HEK293 (cell line): ENCODE measurements around the gene BMP6.
A peak's percentile ranks its signal among the peaks of the same experiment; 100 is the strongest.

ENCODE experiments used
- ATF2 ChIP-seq: fragments of 450-650 bp; formaldehyde crosslinking; IDR thresholded peaks from 2 replicates; pipeline ENCODE4 v1.5.1; 2016; ENCODE audit warnings: missing biosample characterization, missing genetic modification characterization, low read depth
- IKZF3 ChIP-seq: fragments of 450-650 bp; IDR thresholded peaks from 2 replicates; pipeline ENCODE4 v1.5.0; 2018; ENCODE audit warnings: missing biosample characterization, mild to moderate bottlenecking, missing genetic modification characterization, moderate library complexity
- SCRT1 ChIP-seq: fragments of 450-650 bp; formaldehyde crosslinking; IDR thresholded peaks from 2 replicates; pipeline ENCODE4 v1.5.1; 2016; ENCODE audit warnings: missing biosample characterization, missing genetic modification characterization, borderline replicate concordance
- SP7 ChIP-seq: fragments of 450-650 bp; formaldehyde crosslinking; IDR thresholded peaks from 2 replicates; pipeline ENCODE4 v1.5.1; 2016; ENCODE audit warnings: missing biosample characterization, missing genetic modification characterization
- ZBTB17 ChIP-seq: fragments of 450-650 bp; formaldehyde crosslinking; IDR thresholded peaks from 2 replicates; pipeline ENCODE4 v1.5.1; 2016; ENCODE audit warnings: missing biosample characterization, missing genetic modification characterization
- ZNF155 ChIP-seq: fragments of 450-650 bp; formaldehyde crosslinking; IDR thresholded peaks from 2 replicates; pipeline ENCODE4 v1.5.1; 2016; ENCODE audit warnings: missing biosample characterization, missing genetic modification characterization
- ZNF2 ChIP-seq: fragments of 450-650 bp; formaldehyde crosslinking; IDR thresholded peaks from 2 replicates; pipeline ENCODE4 v1.5.1; 2016; ENCODE audit warnings: missing biosample characterization, missing genetic modification characterization
- ZNF266 ChIP-seq: fragments of 450-650 bp; formaldehyde crosslinking; IDR thresholded peaks from 2 replicates; pipeline ENCODE4 v1.5.1; 2016; ENCODE audit warnings: missing biosample characterization, missing genetic modification characterization, low read depth
- ZNF354C ChIP-seq: fragments of 450-650 bp; formaldehyde crosslinking; IDR thresholded peaks from 2 replicates; pipeline ENCODE4 v1.5.1; 2016; ENCODE audit warnings: missing biosample characterization, missing genetic modification characterization, low read depth, borderline replicate concordance
- ZNF404 ChIP-seq: fragments of 450-650 bp; formaldehyde crosslinking; IDR thresholded peaks from 2 replicates; pipeline ENCODE4 v1.5.1; 2017; ENCODE audit warnings: missing biosample characterization, missing genetic modification characterization
- ZNF544 ChIP-seq: fragments of 450-650 bp; formaldehyde crosslinking; IDR thresholded peaks from 2 replicates; pipeline ENCODE4 v1.5.0; 2017; ENCODE audit warnings: missing biosample characterization, missing genetic modification characterization
- ZNF571 ChIP-seq: fragments of 450-650 bp; formaldehyde crosslinking; IDR thresholded peaks from 2 replicates; pipeline ENCODE4 v1.5.0; 2017; ENCODE audit warnings: missing biosample characterization, missing genetic modification characterization
- ZNF621 ChIP-seq: fragments of 450-650 bp; formaldehyde crosslinking; IDR thresholded peaks from 2 replicates; pipeline ENCODE4 v1.5.1; 2017; ENCODE audit warnings: missing biosample characterization, missing genetic modification characterization
- ZNF623 ChIP-seq: fragments of 450-650 bp; formaldehyde crosslinking; IDR thresholded peaks from 2 replicates; pipeline ENCODE4 v1.5.1; 2016; ENCODE audit warnings: missing biosample characterization, missing genetic modification characterization
- ZNF664 ChIP-seq: fragments of 450-650 bp; formaldehyde crosslinking; IDR thresholded peaks from 2 replicates; pipeline ENCODE4 v1.5.1; 2016; ENCODE audit warnings: missing biosample characterization, missing genetic modification characterization
- ZSCAN30 ChIP-seq: fragments of 450-650 bp; IDR thresholded peaks from 2 replicates; pipeline ENCODE4 v1.5.1; 2018; ENCODE audit warnings: missing biosample characterization, mild to moderate bottlenecking, missing genetic modification characterization, moderate library complexity
- TF ChIP-seq, protein P1 (sequence below): fragments of 450-650 bp; formaldehyde crosslinking; conservative IDR thresholded peaks from 2 replicates; pipeline ENCODE4 v1.5.1; 2016; ENCODE audit warnings: low read depth, missing biosample characterization, missing genetic modification characterization
- TF ChIP-seq, protein P2 (sequence below): fragments of 450-650 bp; formaldehyde crosslinking; IDR thresholded peaks from 2 replicates; pipeline ENCODE4 v1.5.1; 2016; ENCODE audit warnings: missing biosample characterization, missing genetic modification characterization
- TF ChIP-seq, protein P3 (sequence below): fragments of 450-650 bp; formaldehyde crosslinking; IDR thresholded peaks from 2 replicates; pipeline ENCODE4 v1.5.1; 2016; ENCODE audit warnings: missing biosample characterization, missing genetic modification characterization
- TF ChIP-seq, protein P4 (sequence below): fragments of 450-650 bp; formaldehyde crosslinking; IDR thresholded peaks from 2 replicates; pipeline ENCODE4 v1.5.1; 2017; ENCODE audit warnings: missing biosample characterization, missing genetic modification characterization
- TF ChIP-seq, protein P5 (sequence below): fragments of 450-650 bp; formaldehyde crosslinking; IDR thresholded peaks from 2 replicates; pipeline ENCODE4 v1.5.1; 2016; ENCODE audit warnings: missing biosample characterization, missing genetic modification characterization, low read depth
- TF ChIP-seq, protein P6 (sequence below): fragments of 450-650 bp; IDR thresholded peaks from 2 replicates; pipeline ENCODE4 v1.5.1; 2018; ENCODE audit warnings: missing biosample characterization, mild to moderate bottlenecking, missing genetic modification characterization

BMP6 gene

GRCh38 chr6:7805078-7805849 is 79.4 kb downstream of the BMP6 start (continued):
- TF ChIP-seq, protein P1, sequence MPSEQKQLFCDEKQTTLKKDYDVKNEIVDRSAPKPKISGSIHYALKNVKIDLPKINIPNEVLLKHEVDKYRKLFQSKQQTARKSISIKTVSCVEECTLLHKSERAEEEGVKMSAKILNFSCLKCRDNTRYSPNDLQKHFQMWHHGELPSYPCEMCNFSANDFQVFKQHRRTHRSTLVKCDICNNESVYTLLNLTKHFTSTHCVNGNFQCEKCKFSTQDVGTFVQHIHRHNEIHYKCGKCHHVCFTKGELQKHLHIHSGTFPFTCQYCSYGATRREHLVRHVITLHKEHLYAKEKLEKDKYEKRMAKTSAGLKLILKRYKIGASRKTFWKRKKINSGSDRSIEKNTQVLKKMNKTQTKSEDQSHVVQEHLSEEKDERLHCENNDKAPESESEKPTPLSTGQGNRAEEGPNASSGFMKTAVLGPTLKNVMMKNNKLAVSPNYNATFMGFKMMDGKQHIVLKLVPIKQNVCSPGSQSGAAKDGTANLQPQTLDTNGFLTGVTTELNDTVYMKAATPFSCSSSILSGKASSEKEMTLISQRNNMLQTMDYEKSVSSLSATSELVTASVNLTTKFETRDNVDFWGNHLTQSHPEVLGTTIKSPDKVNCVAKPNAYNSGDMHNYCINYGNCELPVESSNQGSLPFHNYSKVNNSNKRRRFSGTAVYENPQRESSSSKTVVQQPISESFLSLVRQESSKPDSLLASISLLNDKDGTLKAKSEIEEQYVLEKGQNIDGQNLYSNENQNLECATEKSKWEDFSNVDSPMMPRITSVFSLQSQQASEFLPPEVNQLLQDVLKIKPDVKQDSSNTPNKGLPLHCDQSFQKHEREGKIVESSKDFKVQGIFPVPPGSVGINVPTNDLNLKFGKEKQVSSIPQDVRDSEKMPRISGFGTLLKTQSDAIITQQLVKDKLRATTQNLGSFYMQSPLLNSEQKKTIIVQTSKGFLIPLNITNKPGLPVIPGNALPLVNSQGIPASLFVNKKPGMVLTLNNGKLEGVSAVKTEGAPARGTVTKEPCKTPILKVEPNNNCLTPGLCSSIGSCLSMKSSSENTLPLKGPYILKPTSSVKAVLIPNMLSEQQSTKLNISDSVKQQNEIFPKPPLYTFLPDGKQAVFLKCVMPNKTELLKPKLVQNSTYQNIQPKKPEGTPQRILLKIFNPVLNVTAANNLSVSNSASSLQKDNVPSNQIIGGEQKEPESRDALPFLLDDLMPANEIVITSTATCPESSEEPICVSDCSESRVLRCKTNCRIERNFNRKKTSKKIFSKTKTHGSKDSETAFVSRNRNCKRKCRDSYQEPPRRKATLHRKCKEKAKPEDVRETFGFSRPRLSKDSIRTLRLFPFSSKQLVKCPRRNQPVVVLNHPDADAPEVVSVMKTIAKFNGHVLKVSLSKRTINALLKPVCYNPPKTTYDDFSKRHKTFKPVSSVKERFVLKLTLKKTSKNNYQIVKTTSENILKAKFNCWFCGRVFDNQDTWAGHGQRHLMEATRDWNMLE (tag by site-specific recombination): 0 out of 2 replicates have a peak, but pooled peaks have one; percentile 23
- TF ChIP-seq ATF2 (tag by site-specific recombination) (no peak), ZNF621 (tag by site-specific recombination) (no peak), ZNF623 (tag by site-specific recombination) (no peak), ZNF354C (tag by site-specific recombination) (no peak), ZNF664 (tag by site-specific recombination) (no peak), ZNF404 (tag by site-specific recombination) (no peak), SP7 (tag by site-specific recombination) (peak; percentile 76), ZNF155 (tag by site-specific recombination) (no peak), ZNF2 (tag by site-specific recombination) (peak; percentile 59; the same call in 1 of the 2 replicates), ZSCAN30 (tag by site-specific recombination) (no peak), IKZF3 (tag by site-specific recombination) (0 out of 2 replicates have a peak, but pooled peaks have one; percentile 17), ZNF266 (tag by site-specific recombination) (no peak), ZBTB17 (tag by site-specific recombination) (peak; percentile 77), ZNF571 (tag by site-specific recombination) (no peak), SCRT1 (tag by site-specific recombination) (no peak), ZNF544 (no peak)
- TF ChIP-seq, protein P2, sequence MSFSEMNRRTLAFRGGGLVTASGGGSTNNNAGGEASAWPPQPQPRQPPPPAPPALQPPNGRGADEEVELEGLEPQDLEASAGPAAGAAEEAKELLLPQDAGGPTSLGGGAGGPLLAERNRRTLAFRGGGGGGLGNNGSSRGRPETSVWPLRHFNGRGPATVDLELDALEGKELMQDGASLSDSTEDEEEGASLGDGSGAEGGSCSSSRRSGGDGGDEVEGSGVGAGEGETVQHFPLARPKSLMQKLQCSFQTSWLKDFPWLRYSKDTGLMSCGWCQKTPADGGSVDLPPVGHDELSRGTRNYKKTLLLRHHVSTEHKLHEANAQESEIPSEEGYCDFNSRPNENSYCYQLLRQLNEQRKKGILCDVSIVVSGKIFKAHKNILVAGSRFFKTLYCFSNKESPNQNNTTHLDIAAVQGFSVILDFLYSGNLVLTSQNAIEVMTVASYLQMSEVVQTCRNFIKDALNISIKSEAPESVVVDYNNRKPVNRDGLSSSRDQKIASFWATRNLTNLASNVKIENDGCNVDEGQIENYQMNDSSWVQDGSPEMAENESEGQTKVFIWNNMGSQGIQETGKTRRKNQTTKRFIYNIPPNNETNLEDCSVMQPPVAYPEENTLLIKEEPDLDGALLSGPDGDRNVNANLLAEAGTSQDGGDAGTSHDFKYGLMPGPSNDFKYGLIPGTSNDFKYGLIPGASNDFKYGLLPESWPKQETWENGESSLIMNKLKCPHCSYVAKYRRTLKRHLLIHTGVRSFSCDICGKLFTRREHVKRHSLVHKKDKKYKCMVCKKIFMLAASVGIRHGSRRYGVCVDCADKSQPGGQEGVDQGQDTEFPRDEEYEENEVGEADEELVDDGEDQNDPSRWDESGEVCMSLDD: no peak
- TF ChIP-seq, protein P3, sequence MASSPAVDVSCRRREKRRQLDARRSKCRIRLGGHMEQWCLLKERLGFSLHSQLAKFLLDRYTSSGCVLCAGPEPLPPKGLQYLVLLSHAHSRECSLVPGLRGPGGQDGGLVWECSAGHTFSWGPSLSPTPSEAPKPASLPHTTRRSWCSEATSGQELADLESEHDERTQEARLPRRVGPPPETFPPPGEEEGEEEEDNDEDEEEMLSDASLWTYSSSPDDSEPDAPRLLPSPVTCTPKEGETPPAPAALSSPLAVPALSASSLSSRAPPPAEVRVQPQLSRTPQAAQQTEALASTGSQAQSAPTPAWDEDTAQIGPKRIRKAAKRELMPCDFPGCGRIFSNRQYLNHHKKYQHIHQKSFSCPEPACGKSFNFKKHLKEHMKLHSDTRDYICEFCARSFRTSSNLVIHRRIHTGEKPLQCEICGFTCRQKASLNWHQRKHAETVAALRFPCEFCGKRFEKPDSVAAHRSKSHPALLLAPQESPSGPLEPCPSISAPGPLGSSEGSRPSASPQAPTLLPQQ: peak; percentile 26
- TF ChIP-seq, protein P4, sequence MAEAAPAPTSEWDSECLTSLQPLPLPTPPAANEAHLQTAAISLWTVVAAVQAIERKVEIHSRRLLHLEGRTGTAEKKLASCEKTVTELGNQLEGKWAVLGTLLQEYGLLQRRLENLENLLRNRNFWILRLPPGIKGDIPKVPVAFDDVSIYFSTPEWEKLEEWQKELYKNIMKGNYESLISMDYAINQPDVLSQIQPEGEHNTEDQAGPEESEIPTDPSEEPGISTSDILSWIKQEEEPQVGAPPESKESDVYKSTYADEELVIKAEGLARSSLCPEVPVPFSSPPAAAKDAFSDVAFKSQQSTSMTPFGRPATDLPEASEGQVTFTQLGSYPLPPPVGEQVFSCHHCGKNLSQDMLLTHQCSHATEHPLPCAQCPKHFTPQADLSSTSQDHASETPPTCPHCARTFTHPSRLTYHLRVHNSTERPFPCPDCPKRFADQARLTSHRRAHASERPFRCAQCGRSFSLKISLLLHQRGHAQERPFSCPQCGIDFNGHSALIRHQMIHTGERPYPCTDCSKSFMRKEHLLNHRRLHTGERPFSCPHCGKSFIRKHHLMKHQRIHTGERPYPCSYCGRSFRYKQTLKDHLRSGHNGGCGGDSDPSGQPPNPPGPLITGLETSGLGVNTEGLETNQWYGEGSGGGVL (tag by site-specific recombination): no peak
- TF ChIP-seq, protein P5, sequence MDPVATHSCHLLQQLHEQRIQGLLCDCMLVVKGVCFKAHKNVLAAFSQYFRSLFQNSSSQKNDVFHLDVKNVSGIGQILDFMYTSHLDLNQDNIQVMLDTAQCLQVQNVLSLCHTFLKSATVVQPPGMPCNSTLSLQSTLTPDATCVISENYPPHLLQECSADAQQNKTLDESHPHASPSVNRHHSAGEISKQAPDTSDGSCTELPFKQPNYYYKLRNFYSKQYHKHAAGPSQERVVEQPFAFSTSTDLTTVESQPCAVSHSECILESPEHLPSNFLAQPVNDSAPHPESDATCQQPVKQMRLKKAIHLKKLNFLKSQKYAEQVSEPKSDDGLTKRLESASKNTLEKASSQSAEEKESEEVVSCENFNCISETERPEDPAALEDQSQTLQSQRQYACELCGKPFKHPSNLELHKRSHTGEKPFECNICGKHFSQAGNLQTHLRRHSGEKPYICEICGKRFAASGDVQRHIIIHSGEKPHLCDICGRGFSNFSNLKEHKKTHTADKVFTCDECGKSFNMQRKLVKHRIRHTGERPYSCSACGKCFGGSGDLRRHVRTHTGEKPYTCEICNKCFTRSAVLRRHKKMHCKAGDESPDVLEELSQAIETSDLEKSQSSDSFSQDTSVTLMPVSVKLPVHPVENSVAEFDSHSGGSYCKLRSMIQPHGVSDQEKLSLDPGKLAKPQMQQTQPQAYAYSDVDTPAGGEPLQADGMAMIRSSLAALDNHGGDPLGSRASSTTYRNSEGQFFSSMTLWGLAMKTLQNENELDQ (tag by site-specific recombination): no peak
- TF ChIP-seq, protein P6, sequence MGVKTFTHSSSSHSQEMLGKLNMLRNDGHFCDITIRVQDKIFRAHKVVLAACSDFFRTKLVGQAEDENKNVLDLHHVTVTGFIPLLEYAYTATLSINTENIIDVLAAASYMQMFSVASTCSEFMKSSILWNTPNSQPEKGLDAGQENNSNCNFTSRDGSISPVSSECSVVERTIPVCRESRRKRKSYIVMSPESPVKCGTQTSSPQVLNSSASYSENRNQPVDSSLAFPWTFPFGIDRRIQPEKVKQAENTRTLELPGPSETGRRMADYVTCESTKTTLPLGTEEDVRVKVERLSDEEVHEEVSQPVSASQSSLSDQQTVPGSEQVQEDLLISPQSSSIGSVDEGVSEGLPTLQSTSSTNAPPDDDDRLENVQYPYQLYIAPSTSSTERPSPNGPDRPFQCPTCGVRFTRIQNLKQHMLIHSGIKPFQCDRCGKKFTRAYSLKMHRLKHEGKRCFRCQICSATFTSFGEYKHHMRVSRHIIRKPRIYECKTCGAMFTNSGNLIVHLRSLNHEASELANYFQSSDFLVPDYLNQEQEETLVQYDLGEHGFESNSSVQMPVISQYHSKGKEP (tag by site-specific recombination): peak; percentile 25; the same call in 1 of the 2 replicates
